DLD1 (cell line): ENCODE measurements around the gene POR.
"Not testable (repeated sequence)": the region's sequence is repeated elsewhere in the genome, so short reads cannot be mapped to it uniquely, and the experiment has no call there.

ENCODE experiments used
- in situ Hi-C: cut with HindIII; loops from 2 replicates; pipeline ENCODE4 v1.10.0; 2017; ENCODE audit warnings: low sequenced_read_pairs

Gene POR

GRCh38 chr7:76011442-76011861 lies 96.5 kb downstream of the POR start:
- in situ Hi-C loops = no loop called here

- in situ Hi-C loops = no loop called here
Measured at GRCh38 chr7:76016191-76016947, 101.4 kb downstream of the POR start.

DNA sequence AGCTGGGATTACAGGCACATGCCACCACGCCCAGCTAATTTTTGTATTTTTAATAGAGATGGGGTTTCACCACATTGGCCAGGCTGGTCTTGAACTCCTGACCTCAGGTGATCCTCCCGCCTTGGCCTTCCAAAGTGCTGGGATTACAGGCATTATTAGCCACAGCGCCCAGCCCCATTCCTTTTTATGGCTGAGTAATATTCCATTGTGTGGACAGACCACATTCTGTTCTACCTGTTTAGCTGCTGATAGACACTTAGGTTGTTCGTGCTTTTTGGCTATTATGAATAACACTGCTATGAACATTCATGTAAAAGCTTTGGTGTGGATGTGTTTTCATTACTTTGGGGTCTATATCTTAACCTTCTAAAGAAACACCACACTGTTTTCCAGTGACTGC lies 103.6 kb downstream of the POR start:
- in situ Hi-C loops = not testable (repeated sequence)

- in situ Hi-C loops = no loop called here
Measured at GRCh38 chr7:76020031-76020714, 105.2 kb downstream of the POR start.

DNA sequence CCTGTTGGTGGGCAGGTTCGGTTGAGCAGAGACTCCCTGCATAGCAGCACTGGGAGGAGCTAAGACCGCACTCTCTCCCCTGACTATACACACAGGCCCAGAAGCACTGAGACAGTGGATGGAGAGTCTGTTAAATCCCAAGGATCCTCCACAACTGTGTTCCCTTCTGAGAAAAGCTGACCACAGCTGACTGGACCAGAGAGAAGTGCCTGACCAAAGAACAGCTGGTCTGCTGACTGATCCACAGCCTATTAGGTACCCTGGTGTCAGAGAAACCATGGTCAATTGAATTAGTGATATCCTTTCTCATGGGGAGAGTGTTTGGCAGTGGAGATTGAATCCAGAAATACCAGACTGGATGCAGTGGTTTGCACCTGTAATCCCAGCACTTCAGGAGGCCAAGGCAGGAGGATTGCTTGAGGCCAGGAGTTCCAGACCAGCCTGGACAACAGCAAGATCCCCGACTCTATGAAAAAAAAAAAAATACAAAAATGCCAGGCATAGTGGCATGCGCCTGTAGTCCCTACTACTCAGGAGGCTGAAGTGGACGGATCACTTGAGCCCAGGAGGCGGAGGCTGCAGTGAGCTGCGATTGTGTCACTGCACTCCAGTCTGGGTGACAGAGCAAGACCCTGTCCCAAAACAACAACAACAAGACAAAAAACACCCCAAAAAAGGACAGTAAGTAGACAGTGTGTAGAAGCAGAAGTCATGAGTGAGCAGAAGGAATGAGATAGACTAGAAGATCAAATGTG lies 107.2 kb downstream of the POR start:
- in situ Hi-C loops = no loop called here

DNA sequence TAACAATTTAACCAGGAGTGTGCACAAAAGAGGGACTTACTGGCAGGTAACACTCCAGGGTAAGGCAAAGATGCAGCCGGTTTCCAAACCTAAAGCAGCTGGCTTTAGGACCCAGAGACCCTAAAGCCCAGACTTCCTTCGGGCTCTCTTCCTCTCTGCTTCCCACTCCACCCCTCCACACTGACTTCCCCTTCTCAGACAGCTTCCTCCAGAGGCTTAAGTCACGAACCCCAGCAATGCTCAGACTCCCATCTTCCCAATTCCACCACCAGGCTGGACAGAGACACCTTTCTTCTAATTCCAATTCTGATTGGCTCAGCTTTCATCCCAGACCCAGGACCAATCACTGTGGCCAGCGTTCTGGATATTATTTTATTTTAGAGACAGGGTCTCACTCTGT lies 108.0 kb downstream of the POR start:
- in situ Hi-C loops = no loop called here

DNA sequence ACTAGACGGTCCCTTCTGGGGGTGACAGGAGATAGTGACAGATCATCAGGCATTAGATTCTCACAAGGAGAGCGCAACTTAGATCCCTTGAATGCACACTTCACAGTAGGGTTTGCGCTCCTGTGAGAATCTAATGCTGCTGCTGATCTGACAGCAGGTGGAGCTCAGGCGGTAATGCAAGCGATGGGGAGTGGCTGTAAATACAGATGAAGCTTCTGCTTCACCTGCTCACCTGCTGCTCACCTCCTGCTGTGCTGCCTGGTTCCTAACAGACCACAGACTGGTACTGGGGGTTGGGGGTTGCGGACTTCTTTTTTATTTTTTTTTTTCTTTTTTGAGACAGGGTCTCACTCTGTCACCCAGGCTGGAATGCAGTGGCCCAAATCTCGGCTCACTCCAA lies 114.7 kb downstream of the POR start:
- in situ Hi-C loops = not testable (repeated sequence)

DNA sequence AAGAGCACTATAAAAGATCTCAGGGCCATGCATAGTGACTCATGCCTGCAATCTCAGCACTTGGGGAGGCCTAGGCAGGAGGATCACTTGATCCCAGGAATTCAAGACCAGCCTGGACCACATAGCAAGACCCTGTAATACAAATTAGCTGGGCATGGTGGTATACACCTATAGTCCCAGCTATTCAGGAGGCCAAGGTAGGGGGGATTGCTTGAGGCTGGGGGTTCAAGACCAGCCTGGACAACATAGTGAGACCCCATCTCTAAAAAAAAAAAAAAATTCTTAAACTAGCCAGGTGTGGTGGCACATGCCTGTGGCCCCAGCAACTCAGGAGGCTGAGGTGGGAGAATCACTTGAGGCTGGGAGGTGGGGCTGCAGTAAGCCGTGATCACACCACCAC lies 117.0 kb downstream of the POR start:
- in situ Hi-C loops = no loop called here
